PC-3 (cell line): Measurements from ENCODE around the gene PLPPR1.

Experiments
- EZH2 ChIP-seq: fragments of 300-600 bp; sonication (generic); IDR thresholded peaks from one replicate; pipeline ENCODE4 v1.6.1; 2017; ENCODE audit warnings: antibody characterized with exemption, mild to moderate bottlenecking, low read length; ENCODE audit not compliant: unreplicated experiment
- EZH2phosphoT487 ChIP-seq: fragments of 300-600 bp; sonication (generic); IDR thresholded peaks from 2 replicates; pipeline ENCODE4 v1.6.1; 2018; ENCODE audit warnings: mild to moderate bottlenecking, antibody characterized with exemption, low read length, borderline replicate concordance
- TF ChIP-seq, protein P1 (sequence below): fragments of 300-600 bp; sonication (generic); conservative IDR thresholded peaks from 2 replicates; pipeline ENCODE4 v1.5.1; 2017; ENCODE audit warnings: antibody characterized with exemption, low read depth, mild to moderate bottlenecking, low read length

DNA sequence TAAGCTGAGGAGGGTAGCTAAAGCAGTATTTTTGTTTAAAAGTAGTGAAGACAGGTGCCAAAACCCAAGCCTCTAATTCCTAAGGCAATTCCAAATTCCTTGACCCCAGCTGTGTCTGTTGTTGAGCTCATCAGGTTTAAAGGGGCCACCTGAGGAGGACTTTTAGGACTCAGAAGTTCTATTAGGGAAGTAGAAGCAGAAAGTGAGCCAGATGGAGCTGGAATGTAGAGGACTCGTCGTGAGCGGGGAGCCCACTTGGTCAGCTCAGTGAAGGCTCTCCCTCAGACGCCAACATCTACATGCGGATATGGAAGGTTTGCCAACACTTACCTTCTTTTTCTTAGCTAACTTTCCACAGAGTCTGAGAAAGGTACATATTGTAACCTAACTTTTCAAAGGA, 102.8 kb downstream of the PLPPR1 start:
- TF ChIP-seq, protein P1, sequence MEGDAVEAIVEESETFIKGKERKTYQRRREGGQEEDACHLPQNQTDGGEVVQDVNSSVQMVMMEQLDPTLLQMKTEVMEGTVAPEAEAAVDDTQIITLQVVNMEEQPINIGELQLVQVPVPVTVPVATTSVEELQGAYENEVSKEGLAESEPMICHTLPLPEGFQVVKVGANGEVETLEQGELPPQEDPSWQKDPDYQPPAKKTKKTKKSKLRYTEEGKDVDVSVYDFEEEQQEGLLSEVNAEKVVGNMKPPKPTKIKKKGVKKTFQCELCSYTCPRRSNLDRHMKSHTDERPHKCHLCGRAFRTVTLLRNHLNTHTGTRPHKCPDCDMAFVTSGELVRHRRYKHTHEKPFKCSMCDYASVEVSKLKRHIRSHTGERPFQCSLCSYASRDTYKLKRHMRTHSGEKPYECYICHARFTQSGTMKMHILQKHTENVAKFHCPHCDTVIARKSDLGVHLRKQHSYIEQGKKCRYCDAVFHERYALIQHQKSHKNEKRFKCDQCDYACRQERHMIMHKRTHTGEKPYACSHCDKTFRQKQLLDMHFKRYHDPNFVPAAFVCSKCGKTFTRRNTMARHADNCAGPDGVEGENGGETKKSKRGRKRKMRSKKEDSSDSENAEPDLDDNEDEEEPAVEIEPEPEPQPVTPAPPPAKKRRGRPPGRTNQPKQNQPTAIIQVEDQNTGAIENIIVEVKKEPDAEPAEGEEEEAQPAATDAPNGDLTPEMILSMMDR = no peak
- no peak for TF ChIP-seq EZH2
- TF ChIP-seq EZH2phosphoT487 = no peak
